CD4-positive, alpha-beta T cell treated with Interleukin-4 for 4 hours (primary cell): ENCODE data around the gene TBK1.

Experiments
- DNase-seq: peaks from one replicate; pipeline ENCODE4 v3.0.0-alpha.2; 2020

TBK1 gene

GRCh38 chr12:64550755-64551154 is 98.8 kb downstream of the TBK1 start:
- no peak for DNase-seq

DNA sequence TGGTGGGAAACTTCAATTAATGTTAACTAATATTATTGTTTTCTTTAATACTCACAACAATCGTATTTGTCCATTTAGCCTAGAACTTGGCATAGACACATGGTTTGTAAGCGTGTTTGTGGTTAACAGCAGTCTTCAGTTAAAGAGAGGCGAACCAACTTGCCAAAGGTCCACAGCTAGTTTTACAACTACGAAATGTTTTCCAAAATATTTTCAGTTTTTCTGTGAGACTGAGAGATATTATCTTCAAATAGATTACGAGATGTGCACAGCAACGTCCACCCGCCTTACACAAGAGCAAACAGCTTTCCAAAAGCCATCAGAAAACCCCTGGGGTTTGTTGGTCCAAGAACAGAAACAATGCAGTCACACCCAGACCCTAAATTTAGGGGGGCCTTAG is 99.8 kb downstream of the TBK1 start:
- no peak for DNase-seq
